Upper lobe of right lung (tissue), 1 donor: ENCODE data around the gene U2AF1L4. TPM values are rescaled to one million over a fixed set of nuclear protein-coding genes. Genes with fewer than 3 reads are reported as not detected.

ENCODE experiments used
- ATAC-seq: fragments of 200-7000 bp; cut with Tn5 transposase; one replicate; pipeline ENCODE4 v1.9.1; 2020; ENCODE audit warnings: mild to moderate bottlenecking, moderate library complexity
- DNase-seq: peaks from one replicate; pipeline ENCODE4 v3.0.0-alpha.2; 2020
- H3K27ac ChIP-seq: fragments of 200-600 bp; one replicate; pipeline ENCODE4 v1.8.0; 2022
- H3K27me3 ChIP-seq: fragments of 200-600 bp; one replicate; pipeline ENCODE4 v1.8.0; 2022; ENCODE audit warnings: mild to moderate bottlenecking
- H3K36me3 ChIP-seq: fragments of 200-600 bp; one replicate; pipeline ENCODE4 v1.8.0; 2022
- H3K4me1 ChIP-seq: fragments of 200-600 bp; one replicate; pipeline ENCODE4 v1.8.0; 2022
- H3K4me3 ChIP-seq: fragments of 200-600 bp; one replicate; pipeline ENCODE4 v1.8.0; 2022; ENCODE audit warnings: mild to moderate bottlenecking
- H3K9me3 ChIP-seq: fragments of 200-600 bp; one replicate; pipeline ENCODE4 v1.8.0; 2022
- CTCF ChIP-seq: fragments of 200-600 bp; IDR thresholded peaks from one replicate; pipeline ENCODE4 v1.8.0; 2022; ENCODE audit warnings: antibody characterized with exemption
- intact Hi-C: fragments of 100-400 bp; cut with DNase I; formaldehyde crosslinking; loops from one replicate; pipeline ENCODE4 v1.11.0; 2022
- total RNA-seq: library from RNA; stranded (reverse); fragmentation: NEBNext Ultra II Directional; extraction: Animal tissue kit (Norgen Biotek cat#: 25700); gene quantifications from one replicate; pipeline ENCODE4 v1.2.1, GENCODE V29; 2021
- donor health status: DM: no; HTN: yes; CAD: no; lungs with severe emphysema.

The U2AF1L4 gene
- total RNA-seq, 1 donor from 2014 or later = 26.3 TPM

GRCh38 chr19:35736913-35737886, 8.0 kb downstream of the U2AF1L4 start:
- intact Hi-C loops = no loop called here
- Histone ChIP-seq H3K27ac (no peak overlapping the region), H3K9me3 (no peaks in the 10 kb centered on the region), H3K4me3 (no peak overlapping the region), H3K27me3 (no peaks in the 10 kb centered on the region), H3K4me1 (peaks cover 14% of the 10 kb centered on the region), H3K36me3 (peaks cover 55% of the 10 kb centered on the region)
- TF ChIP-seq CTCF = no peak
- ATAC-seq (no peak), DNase-seq (no peak)

- Histone ChIP-seq H3K9me3 (no peaks in the 10 kb centered on the region), H3K27me3 (no peaks in the 10 kb centered on the region), H3K4me1 (peaks cover 7% of the 10 kb centered on the region), H3K36me3 (peaks cover 78% of the 10 kb centered on the region), H3K27ac (no peak overlapping the region), H3K4me3 (no peak overlapping the region)
- ATAC-seq (no peak), DNase-seq (no peak)
- no peak for TF ChIP-seq CTCF
- intact Hi-C loops = no loop called here
Measured at GRCh38 chr19:35734889-35735288, 10.3 kb downstream of the U2AF1L4 start.

DNA sequence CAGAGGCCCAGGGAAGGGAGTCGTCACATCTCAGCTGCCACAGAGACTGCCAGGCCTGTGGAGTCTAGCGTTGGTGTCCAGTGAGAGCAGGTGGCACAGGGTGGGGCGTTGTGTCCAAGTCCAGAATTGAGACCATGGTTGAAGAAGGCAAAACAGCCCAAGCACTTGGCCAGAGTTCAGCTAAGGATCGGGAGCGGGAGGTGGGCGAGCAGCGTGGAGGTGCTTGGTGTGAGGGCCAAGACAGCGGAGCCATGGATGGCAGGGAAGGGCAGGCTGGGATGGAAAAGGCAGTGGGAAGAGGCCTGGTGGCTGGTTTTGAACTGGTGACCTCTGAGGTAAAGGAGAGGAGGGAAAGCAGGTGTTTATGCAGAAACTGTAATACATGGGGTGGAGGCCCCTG, 10.9 kb downstream of the U2AF1L4 start:
- ATAC-seq = no peak
- Histone ChIP-seq H3K4me3 (no peak overlapping the region), H3K27ac (no peak overlapping the region), H3K36me3 (peaks cover 83% of the 10 kb centered on the region), H3K9me3 (no peaks in the 10 kb centered on the region), H3K27me3 (no peaks in the 10 kb centered on the region), H3K4me1 (peaks cover under 1% of the 10 kb centered on the region)
- no peak for DNase-seq
- intact Hi-C loops = no loop called here
- no peak for TF ChIP-seq CTCF

GRCh38 chr19:35733180-35734125, 11.8 kb downstream of the U2AF1L4 start:
- ATAC-seq = no peak
- no peaks in the 10 kb centered on the region for H3K4me1 ChIP-seq
- no peaks in the 10 kb centered on the region for H3K27me3 ChIP-seq
- no peak overlapping the region for H3K4me3 ChIP-seq
- H3K9me3 ChIP-seq = no peaks in the 10 kb centered on the region
- intact Hi-C loops = no loop called here
- no peak for DNase-seq
- peaks cover 83% of the 10 kb centered on the region for H3K36me3 ChIP-seq
- TF ChIP-seq CTCF = no peak
- no peak overlapping the region for H3K27ac ChIP-seq

DNA sequence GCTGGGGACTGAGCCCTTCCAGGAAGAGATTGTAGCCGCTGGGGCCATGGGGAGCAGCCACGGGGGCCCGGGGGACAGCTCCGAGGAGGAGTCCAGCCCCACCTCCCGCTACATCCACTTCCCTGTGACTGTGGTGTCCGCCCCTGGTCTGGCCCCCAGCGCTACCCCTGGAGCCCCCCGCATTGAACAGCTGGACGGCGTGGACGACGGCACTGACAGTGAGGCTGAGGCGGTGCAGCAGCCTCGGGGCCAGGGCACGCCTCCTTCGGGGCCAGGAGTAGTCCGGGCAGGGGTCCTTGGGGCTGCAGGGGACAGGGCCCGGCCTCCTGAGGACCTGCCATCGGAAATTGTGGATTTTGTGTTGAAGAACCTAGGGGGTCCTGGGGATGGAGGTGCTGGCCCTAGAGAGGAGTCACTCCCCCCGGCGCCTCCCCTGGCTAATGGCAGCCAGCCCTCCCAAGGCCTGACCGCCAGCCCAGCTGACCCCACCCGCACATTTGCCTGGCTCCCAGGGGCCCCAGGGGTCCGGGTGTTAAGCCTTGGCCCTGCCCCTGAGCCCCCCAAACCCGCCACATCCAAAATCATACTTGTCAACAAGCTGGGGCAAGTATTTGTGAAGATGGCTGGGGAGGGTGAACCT, 12.6 kb downstream of the U2AF1L4 start:
- H3K36me3 ChIP-seq = peaks cover 83% of the 10 kb centered on the region
- no peak overlapping the region for H3K4me3 ChIP-seq
- H3K9me3 ChIP-seq = no peaks in the 10 kb centered on the region
- TF ChIP-seq CTCF = no peak
- H3K27ac ChIP-seq = no peak overlapping the region
- no peaks in the 10 kb centered on the region for H3K27me3 ChIP-seq
- no peak for DNase-seq
- H3K4me1 ChIP-seq = no peaks in the 10 kb centered on the region
- intact Hi-C loops = no loop called here
- no peak for ATAC-seq
